HG03469 (cell line): ENCODE results near the gene RBM19.

Source experiments
- ATAC-seq: cut with Tn5 transposase; IDR thresholded peaks from one replicate; pipeline ENCODE4 v1.9.1; 2021; ENCODE audit warnings: mild to moderate bottlenecking, moderate library complexity, moderate number of reproducible peaks; ENCODE audit not compliant: unreplicated experiment

RBM19 gene

DNA sequence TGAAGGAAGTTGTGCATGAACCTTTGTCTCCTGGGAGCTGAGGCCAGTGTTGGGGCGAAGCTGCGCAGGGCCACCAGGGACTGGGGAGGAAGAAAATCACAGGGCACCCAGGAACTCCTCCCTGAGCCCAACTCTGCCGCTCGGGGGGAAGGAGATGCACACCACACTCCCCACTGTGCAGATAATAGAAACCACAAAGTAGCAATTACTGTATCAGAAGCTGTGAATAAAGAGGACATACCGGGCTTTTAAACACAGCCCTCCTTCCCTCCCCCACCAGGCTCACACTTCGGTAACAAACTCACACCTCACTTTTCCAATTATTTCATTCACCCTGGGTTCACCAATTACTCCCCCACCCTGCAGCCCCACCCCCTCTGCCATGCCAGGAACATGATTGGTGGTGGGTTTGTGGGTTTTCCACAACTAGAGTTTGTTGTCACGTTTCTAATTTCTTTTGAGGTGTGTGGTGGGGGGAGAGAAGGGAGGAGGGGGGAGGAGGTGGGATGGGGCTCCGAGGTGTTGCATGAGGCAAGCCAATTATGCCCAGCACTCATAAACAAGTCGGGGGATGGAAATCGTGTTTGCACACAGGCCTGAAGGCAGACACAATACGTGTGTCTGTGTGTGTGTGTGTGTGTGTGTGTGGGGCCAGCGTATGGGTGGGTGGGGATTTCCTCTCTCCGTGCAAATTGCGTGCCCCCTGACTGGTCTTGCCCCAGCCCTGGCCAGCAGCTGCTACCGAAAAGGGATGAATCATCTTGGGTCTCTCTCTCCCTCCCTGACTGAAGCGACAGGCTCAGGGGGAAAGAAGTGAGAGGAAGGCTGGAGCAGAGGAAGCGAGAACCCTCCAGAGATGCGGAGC, 103.3 kb downstream of the RBM19 start:
- ATAC-seq: no peak

DNA sequence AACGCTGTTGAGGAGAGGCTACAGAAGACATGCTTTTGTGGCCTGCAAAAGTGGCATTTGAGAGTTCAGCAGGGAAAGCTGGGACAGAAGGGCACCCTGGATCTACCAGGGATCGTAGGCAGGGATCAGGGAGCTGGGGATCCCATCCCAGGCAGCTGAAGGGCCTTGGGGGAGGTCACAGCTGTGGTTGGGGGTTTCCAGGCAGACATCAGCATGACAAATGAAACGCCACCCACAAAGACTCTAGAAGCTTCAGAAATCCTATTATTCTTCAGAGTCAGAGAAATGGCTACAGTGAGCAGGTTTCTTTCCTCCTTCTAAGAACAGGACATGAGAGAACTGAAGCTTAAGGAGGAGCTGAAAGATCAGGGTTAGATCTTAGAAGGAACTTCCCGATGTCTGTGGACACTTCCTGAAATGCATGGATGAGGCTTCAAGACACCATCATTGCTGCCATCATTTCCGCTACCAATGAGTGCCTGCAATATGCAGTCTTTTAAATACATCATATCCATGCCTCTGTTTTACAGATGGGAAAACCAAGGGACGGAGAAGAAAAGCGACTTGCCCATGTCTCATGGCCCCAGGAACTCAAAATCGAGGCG, 104.3 kb downstream of the RBM19 start:
- no peak for ATAC-seq

DNA sequence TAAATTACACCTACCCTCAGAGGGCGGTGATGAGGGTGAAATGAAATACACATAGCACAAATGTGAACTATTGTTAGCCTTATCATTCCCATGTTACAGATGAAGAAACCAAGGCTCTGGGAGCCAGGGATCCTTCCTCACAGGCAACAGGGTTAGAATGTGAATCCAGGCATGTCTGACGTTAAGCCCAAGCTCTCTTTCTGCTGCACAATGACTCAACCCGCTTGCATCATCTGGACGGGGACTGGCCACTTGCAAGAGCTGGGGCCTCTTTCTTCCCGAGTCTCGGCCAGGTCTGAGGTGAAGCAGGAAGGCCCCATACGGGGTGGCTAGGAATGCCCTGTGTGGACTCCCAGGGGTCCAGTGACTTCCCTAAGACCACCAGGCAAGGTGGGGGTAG, 105.2 kb downstream of the RBM19 start:
- ATAC-seq: no peak

DNA sequence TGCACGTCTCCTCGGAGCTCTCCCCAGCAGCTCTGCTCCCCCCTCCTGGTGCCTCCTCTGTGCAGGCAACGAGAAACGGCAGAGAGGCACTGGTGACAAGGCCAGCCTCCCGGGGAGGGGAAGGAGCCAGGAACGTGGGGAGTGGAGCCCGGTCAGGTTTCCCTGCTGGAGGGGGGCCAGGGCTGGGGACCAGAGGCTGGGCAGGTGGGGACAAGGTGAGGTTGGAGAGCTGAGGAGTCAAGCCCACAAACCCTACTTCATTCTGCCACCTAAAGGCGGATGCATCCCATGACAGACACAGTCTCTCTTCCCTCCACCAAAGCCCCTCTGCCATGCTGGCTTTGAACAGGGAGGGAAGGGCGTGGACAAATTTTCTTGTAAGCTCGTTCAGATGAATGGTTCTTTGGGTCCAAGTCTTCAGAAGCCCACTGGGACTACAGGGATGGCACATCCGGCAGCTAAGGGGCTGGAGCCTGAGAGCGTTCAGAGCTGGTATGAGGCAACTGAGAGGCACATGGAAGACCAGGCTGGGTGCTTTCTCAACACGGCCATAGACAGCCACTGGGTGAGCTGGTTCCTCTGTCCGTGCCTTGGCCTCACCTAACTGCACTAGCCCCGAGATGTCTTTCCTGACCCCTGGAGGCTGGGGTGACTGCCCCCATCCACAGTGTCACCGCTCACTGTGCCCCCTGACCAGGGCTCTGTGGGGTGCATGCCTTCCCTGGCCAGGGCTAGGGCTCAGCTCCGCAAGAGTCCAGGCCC, 105.9 kb downstream of the RBM19 start:
- no peak for ATAC-seq

DNA sequence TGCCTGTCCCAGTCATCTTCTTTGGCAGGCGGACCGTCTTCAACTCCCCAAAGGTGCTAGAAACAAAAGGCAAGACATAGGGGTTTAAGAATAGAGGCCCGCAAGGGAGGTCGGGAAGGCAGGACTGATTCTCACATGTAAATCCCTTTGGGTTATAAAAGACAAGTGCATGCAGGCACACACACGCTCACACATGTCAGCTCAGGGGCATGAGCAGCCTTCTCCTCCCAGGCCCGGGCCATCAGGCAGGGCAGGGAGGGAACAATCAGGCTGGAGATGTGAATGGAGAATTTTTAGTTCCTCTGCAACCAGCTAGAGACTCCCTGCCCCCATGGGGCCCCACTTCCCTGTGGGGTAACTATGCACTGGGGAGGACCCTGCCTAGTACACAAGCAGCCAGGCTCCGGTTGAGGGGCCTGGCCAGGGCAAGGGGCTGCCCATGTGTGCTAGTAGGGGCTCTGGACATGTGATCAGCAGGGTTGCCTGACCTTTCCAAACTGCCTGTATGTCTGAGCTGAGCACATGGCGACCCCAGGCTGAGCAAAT, 107.2 kb downstream of the RBM19 start:
- no peak for ATAC-seq

DNA sequence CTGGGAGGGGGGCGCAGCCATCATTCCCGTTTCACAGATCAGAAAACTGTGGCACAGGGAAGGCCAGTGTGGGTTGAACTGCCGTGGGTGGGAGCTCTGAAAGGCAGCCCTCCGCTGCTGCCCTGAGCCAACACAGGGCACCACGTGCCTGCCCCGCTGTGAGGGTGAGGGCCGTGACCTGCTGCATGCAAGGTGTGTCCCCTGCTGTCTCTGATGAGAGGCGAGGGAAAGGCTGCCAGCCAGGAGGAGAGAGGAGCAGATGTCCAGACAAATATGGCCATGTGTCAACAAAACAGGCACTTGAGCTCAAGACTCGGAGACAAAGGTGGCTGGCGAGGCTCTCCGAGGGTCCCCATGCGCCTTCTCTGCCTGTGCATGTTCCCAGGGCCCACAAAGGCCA, 108.8 kb downstream of the RBM19 start:
- ATAC-seq: no peak

DNA sequence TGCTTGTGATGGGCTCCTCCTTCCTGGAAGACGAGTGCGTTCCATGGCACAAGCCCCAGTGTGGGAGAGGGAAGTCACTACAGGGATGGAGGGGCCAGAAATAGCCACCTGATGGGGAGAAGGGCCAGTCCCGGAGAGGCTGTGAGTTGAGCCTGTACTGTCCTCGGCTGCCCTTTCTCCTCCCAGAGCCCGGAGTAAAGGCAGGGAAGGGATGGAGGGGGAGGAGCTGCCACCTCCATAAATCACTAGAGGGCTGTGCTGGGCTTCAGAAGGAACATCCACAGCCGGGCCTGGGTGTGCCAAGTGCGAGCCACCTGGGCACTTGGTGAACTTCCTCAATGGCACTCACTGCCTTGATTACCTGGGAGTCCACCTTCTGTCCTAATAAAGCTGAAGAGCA, 110.1 kb downstream of the RBM19 start:
- ATAC-seq: no peak

DNA sequence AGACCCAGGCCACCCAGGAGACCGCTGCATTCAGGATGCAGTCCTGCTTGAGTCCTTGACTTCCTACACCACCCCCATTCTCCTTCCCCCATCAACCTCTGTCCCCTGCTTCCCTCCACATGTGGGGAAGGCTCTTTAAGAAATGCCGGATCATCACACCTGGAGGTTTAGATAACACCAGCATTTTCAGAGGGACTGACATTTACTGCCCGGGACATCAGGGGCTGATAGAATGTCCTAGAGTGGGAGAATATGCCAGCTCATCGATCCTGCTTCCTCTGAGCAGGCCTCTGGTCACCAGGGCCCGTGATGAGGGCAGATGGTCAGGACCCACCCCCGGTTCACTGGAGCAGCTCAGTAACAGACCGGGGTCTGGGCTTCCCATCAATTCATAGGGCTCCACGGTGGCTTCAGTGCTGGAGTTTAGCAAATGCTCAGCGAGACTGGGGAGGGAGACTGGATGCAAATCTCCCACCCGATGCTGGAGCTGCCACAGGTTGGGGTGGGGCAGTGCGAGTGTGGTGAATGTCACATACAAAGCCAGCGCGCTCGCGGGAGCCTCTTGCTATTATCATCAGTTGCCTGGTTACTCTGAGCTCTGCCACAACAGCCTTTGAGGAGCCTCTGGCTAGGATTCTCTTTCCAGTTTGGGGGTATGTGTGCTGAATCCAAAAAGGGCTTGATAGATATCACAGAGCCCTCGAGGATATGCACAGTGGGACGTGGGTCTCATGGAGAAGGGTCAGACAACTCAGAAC, 111.6 kb downstream of the RBM19 start:
- no peak for ATAC-seq

DNA sequence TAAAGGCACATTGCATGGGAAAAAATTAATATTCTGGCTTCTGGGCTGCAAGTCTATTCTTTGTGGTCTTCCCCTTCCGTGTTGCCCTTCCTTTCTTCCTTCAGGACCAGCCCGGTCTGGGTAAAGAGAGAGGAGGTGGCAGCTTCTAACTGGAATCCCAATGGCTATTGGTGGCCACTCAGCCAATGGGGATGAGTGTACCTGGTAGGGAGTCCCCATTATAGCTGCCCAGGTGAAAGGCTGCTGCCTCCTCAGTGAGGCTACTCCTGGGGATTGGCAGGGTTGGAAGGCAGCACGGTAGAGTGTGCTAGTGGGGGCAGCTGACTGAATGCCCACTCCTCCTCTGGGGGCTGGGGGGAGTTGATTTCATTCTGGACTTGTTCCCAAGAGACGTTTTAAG, 112.6 kb downstream of the RBM19 start:
- no peak for ATAC-seq

DNA sequence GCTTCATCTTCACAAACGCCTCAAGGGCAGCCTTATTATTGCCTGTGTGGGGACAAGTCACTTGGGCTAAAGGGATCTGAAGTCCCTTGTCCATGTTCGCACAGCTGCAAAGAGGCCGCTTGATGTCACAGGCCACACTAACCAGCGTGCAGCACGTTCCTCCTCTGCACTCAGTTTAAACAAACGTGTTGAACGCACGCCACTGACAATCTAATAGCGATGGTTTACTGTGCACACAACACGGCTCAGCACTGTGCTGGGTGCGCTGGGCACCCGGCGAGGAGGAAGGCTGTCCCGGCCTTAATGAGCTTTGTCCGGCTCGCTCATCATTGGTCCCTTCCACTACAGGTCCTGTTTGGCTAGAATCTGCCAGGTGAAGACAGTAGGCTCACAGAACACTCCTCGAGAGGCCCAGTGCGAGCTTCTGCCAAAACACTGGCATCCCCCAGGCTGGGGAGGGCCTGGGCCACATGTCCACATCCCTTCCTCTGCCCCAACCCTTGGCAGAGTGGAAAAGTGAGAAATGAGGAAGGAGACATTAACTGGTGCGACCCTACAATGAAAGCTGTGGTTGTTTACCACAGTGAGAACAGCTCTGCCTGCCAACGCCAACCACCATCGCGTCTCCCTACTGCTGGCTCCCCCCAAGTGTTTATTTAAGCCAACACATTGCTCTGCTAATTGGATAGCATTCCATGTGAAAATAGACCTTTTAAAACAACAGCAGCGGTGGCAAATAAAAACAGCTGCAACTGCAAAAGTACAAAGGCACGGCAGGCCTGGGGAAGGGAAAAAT, 113.2 kb downstream of the RBM19 start:
- no peak for ATAC-seq

DNA sequence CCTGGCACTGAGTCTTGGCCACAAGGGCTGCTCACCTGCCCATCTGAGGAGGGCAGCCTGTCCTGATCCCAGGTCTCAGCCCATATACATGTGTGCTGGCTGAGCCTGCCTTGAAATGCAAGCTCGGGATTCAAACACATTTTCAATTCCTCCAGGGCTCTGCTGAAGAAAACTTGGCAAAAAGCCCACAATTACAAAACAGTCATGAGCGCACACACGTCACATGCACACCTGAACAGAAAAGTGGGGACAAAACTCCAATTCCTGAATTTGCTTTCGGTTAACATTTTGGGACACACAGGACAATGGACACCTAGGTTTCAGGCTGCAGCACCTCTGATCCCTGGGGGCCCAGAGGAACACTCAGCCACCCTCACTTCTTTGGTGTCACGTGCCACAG, 113.9 kb downstream of the RBM19 start:
- ATAC-seq: no peak

DNA sequence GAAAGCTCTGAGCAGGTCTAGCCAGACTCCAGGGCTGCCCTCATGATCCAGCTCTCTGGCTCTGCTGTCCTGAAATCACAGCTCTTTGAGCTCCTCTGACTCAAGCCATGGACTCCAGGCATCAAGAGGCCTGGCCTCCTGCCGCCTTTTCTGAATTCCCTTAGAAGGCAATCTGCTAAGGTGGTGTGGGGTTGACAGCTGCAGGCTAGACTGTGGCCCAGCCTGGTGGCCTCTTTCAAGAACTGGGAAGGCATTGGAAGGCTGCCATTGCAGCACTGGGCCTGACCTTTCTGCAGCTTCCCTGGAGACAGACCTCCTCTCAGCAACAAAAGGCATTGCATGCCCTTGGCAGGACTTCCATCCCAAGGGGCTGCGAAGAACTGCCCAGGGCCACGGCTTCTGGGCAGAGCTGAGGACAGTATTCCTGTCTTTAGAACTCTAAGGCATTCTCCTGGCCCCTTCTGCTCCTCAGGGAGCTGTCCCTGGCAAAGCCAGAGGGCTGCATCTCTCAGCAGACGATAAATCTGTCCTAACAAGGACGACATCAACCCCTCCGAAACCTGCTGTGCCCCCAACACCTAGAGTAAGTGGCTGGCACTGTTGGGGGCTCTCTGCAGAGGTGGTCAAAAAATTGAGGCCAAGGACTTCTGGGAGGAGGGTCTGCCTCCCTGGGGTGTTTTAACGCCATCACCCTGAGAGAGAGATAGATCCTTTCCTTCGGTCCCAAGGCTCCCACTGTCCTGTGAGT, 115.6 kb downstream of the RBM19 start:
- no peak for ATAC-seq

DNA sequence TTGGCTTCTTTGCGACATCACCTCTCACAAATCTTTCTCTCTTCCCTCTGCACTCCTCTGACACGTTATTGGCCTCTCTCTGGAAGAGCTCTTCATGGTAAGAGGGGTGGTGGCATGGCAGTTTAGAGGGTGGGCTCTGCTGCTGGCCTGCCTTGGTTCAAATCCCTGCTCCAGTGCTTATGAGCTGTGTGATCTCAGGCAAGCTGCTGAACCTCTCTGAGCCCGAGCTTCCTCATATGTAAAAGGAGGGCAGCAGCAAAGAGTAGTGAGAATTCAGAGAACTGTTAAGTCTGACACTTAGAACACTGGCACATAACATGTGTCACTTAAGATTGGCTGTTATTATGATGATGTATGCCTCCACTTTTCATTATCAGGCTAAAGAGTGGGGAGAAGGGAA, 118.3 kb downstream of the RBM19 start:
- ATAC-seq: no peak

DNA sequence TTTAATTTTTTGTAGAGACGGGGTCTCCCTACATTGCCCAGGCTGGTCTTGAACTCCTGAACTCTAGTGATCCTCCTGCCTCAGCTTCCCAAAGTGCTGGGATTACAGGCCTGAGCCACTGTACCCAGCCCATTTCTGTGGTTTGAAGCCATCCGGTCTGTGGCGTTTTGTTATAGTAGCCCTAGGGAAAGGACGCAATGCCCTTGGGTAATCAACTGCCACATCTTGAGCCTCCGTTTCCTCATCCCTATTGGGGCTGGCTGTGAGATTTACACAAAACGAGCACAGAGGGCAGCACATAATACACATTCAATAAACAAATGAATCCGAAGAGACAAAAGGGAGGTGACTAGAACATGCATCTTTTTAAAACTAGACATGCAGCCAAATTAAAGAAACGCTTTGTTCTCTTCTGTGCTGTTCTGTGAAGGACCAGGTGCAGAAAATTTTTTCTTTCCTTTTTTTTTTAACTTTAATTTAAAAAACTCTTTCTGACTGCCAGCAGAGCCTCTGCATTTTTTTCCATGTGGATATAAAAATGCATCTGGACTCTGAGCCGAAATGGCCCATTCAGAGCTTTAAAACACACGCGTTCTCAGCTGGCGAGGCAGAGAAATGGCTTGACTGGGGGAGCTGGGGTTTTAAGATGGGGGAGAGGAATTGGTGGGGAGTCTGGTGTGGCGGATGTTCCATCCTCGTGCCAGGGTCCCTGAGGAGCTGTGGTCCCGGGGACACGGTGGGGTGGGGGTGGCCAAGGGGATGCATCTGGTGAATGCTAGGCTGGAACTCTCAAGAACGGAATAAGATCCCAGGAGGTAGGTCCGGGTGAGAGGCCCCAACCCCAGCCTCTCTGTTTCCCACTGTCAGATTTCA, 119.0 kb downstream of the RBM19 start:
- ATAC-seq: no peak

DNA sequence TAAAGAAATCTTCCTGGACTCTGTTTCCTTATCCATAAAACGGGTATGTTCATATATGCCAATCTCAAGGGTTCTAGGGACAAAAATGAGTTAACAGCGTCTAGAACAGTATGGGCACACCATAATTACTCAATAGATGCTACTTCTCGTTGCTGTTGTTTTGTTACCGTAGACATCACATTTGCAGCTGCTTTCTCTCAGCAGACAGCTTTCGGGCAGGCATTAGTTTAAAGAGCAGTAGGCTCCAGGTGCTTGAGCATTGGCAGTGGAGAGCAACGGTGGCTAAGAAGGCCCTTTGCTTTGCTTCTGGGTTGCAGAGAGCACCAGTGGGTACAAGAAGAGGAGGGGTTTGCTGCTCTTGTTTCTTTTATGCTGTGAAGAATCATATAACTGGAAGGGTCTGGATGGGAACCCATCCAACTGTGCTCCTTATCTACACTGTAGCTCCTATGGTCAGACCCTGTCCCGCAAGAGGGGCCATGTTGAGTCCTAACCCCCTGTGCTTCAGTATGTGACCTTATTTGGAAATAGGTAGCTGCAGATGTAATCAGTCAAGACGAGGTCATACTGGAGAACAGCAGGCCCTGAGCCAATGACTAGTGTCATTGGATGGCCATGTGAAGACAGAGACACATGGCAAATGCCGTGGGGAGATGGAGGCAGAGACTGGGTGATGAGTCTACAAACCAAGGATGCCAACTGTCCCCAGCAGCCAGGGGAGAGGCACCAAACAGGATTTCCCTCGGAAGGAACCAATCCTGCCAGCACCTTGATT, 120.0 kb downstream of the RBM19 start:
- no peak for ATAC-seq

DNA sequence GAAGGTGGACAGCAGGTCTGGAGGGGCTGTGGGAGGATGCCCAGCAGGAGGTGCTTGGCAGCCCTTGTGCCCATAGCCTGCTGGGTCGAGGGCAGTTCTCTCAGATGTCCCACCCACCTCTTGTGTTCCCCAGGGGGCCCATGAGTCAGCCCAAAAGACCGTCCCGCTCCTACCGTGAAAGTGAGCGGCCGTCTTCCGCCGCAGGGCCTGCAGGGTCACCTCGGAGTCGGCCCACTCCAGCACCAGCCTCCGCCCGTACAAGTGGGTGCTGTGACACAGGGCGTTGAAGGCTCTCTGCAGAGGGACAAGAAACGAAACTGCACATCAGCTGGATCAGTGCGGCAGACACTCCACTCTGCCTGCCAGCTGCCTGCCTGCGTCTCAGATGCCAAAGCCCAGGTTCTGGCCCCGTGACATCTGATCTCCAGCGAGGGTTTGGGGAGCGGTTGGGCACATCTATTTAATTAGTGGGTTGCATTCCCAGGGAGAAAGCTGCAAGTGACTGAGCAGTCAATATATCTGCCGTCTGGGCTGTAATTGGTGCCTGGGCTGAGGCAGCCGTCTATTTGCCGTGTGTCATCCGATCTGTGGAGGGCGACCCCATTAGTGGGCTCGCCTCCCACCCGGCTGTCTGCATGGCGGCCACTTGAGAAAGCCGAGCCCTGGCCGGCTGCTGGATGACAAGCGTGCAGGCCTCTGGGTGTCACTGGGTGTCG, 121.5 kb downstream of the RBM19 start:
- ATAC-seq: no peak

DNA sequence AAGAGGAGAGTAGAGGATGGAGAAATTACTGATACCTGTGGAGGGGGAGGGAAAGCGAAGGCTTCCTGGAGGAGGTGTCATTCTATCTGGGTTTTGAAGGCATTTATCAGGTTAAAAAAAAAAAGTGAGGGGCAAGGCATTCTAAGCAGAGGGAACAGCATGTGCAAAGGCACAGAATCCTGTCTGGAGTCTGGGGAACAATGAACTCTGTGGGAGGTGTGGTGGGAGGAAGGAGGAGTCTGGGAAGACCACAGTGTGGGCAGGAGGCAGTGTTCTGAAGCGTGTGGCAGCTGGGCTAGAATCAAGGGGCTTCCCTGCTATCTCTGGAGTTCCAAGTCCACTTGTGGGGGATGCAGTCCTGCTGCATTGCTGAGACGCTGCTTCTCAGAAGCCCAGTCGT, 123.4 kb downstream of the RBM19 start:
- ATAC-seq: no peak
